HepG2 (cell line): ENCODE measurements around the gene PLEKHA8. TPM values are rescaled to one million over a fixed set of nuclear protein-coding genes. Genes with fewer than 3 reads are reported as not detected.

Source experiments
- ATF1 ChIP-seq: IDR thresholded peaks from 2 replicates; pipeline ENCODE4 v1.6.1; 2016; ENCODE audit warnings: mild to moderate bottlenecking, control low read depth
- HDAC2 ChIP-seq: sonication (generic); formaldehyde crosslinking; IDR thresholded peaks from 2 replicates; pipeline ENCODE4 v1.4.0; 2020; ENCODE audit warnings: missing genetic modification reagents
- HHEX ChIP-seq: IDR thresholded peaks from 2 replicates; pipeline ENCODE4 v1.6.1; 2016; ENCODE audit warnings: control low read depth
- MAFK ChIP-seq, 2 experiments: IDR thresholded peaks in 1 of 2; conservative IDR thresholded peaks in 1 of 2; 2 replicates each; pipeline ENCODE4 v1.6.1; 2011; ENCODE audit warnings: improper control_type of control experiment in 2 of 2, low read length in 2 of 2
- SSRP1 ChIP-seq: IDR thresholded peaks from 2 replicates; pipeline ENCODE4 v1.6.1; 2016; ENCODE audit warnings: control low read depth
- ZBTB39 ChIP-seq: sonication (generic); formaldehyde crosslinking; IDR thresholded peaks from 2 replicates; pipeline ENCODE4 v1.5.0; 2020; ENCODE audit warnings: missing genetic modification reagents
- ZGPAT ChIP-seq: IDR thresholded peaks from 2 replicates; pipeline ENCODE4 v1.6.1; 2016; ENCODE audit warnings: mild to moderate bottlenecking
- ZMYM3 ChIP-seq: sonication (generic); formaldehyde crosslinking; IDR thresholded peaks from 2 replicates; pipeline ENCODE4 v1.5.1; 2020; ENCODE audit warnings: mild to moderate bottlenecking, missing genetic modification reagents
- ZNF12 ChIP-seq: sonication (generic); formaldehyde crosslinking; IDR thresholded peaks from 2 replicates; pipeline ENCODE4 v1.5.0; 2020; ENCODE audit warnings: missing genetic modification reagents
- ZNF280B ChIP-seq: sonication (generic); formaldehyde crosslinking; IDR thresholded peaks from 2 replicates; pipeline ENCODE4 v1.5.0; 2020; ENCODE audit warnings: missing genetic modification reagents, mild to moderate bottlenecking, borderline replicate concordance
- ZNF513 ChIP-seq: sonication (generic); formaldehyde crosslinking; conservative IDR thresholded peaks from 2 replicates; pipeline ENCODE4 v1.5.0; 2020; ENCODE audit warnings: missing genetic modification reagents
- ZNF576 ChIP-seq: sonication (generic); formaldehyde crosslinking; IDR thresholded peaks from 2 replicates; pipeline ENCODE4 v1.4.0; 2020; ENCODE audit warnings: mild to moderate bottlenecking, missing genetic modification reagents
- ZNF704 ChIP-seq: sonication (generic); formaldehyde crosslinking; IDR thresholded peaks from 2 replicates; pipeline ENCODE4 v1.8.1; 2023; ENCODE audit warnings: mild to moderate bottlenecking, inconsistent platforms, moderate library complexity, missing genetic modification reagents, borderline replicate concordance
- ZNF766 ChIP-seq: sonication (generic); formaldehyde crosslinking; IDR thresholded peaks from 2 replicates; pipeline ENCODE4 v1.5.0; 2020; ENCODE audit warnings: missing genetic modification reagents, borderline replicate concordance
- ZNF883 ChIP-seq: sonication (generic); formaldehyde crosslinking; IDR thresholded peaks from 2 replicates; pipeline ENCODE4 v1.5.1; 2020; ENCODE audit warnings: mild to moderate bottlenecking, missing genetic modification reagents; ENCODE audit errors: not compliant biosample characterization
- polyA plus RNA-seq, 8 experiments: library from polyadenylated mRNA; depleted of rRNA in 3 of 8; stranded (reverse) in 7 of 8; unstranded in 1 of 8; fragments of >200 nt; fragmentation: Illumina TruSeq in 4 of 8; extraction: Trizol in 4 of 8; gene quantifications; 2 replicates each; pipeline versions ENCODE4 v1.2.1 to v1.2.3, GENCODE V29; 2011 to 2016; ENCODE audit warnings: low read depth in 4 of 8, missing spikeins in 1 of 8, mixed read lengths in 1 of 8; ENCODE audit not compliant: insufficient read depth in 1 of 8
- total RNA-seq, 5 experiments: library from RNA; depleted of rRNA; stranded (reverse); fragments of >200 nt; fragmentation: Illumina TruSeq; extraction: Trizol; gene quantifications; 2 replicates each; pipeline ENCODE4 v1.2.3, GENCODE V29; 2016; ENCODE audit warnings: low read depth in 1 of 5

The PLEKHA8 gene
- total and polyA plus RNA-seq, 2 of the 13 experiments (the other 11 are each of a cell fraction or from before 2014, with no cell fraction given) = 12.5 to 26.4 TPM

- TF ChIP-seq HDAC2 (CRISPR knock-in tag) = no peak
- no peak for TF ChIP-seq MAFK (conservative IDR thresholded peaks at IDR 0.05 in 1 of 2, IDR thresholded peaks at IDR 0.05 in 1 of 2; ENCODE audit: low read length in 2 of 2)
- no peak for TF ChIP-seq ZNF280B (CRISPR knock-in tag)
- TF ChIP-seq ZNF513 (CRISPR knock-in tag) = no peak
- no peak for TF ChIP-seq ZGPAT (CRISPR knock-in tag)
- no peak for TF ChIP-seq ZBTB39
- no peak for TF ChIP-seq ZNF12 (CRISPR knock-in tag)
- no peak for TF ChIP-seq ATF1
- TF ChIP-seq ZNF704 (CRISPR knock-in tag) = no peak
- no peak for TF ChIP-seq ZNF766 (CRISPR knock-in tag)
- no peak for TF ChIP-seq ZNF576 (CRISPR knock-in tag)
- TF ChIP-seq ZNF883 (CRISPR knock-in tag) = no peak
- no peak for TF ChIP-seq SSRP1 (CRISPR knock-in tag)
- TF ChIP-seq ZMYM3 (CRISPR knock-in tag) = 0 out of 2 replicates have a peak, but pooled peaks have one; percentile 22
- no peak for TF ChIP-seq HHEX (CRISPR knock-in tag)
Observed at GRCh38 chr7:30162622-30163124, 134.5 kb downstream of the PLEKHA8 start (continued).
